A549 (cell line): ENCODE measurements around the gene IRS2. TPM values are rescaled to one million over a fixed set of nuclear protein-coding genes. Genes with fewer than 3 reads are reported as not detected.

Source experiments
- ATAC-seq, 2 experiments: fragments of 200-7000 bp in 1 of 2; fragments of >200 bp in 1 of 2; cut with Nextera tagmentation in 1 of 2; cut with Tn5 transposase in 1 of 2; 3 replicates each; pipeline versions ENCODE4 v1.8.0 to v1.9.1; 2018 to 2020; ENCODE audit warnings: mild to moderate bottlenecking in 1 of 2, moderate library complexity in 1 of 2
- CTCF ChIA-PET: fragments of 300-600 bp; sonication (Branson Sonifier 250); formaldehyde crosslinking; extraction: SDS; loops from one replicate; lab custom pipeline; 2021; ENCODE audit warnings: antibody characterized with exemption, inconsistent platforms; lab: Yijun Ruan, JAX
- POLR2A ChIA-PET: fragments of 350-600 bp; formaldehyde crosslinking; extraction: SDS; loops from one replicate; lab custom pipeline; 2021; ENCODE audit warnings: antibody characterized with exemption, inconsistent platforms; lab: Yijun Ruan, JAX
- DNase-seq, 2 experiments: peaks; one replicate each; pipeline versions ENCODE4 v3.0.0 to v3.0.0-alpha.2; 2011 to 2016; ENCODE audit warnings: low read depth in 1 of 2, low spot score in 1 of 2
- FAIRE-seq: peaks from 2 replicates; lab custom pipeline; 2011; peaks lifted over from hg19 to GRCh38; lab: Jason Lieb, UNC
- H3K27ac ChIP-seq, 2 experiments: fragments of >200 bp; sonication (Bioruptor Twin); formaldehyde crosslinking; 3 replicates each; pipeline ENCODE4 v1.5.1; 2016 to 2017
- H3K4me1 ChIP-seq: fragments of >200 bp; sonication (Bioruptor Twin); formaldehyde crosslinking; 3 replicates; pipeline ENCODE4 v1.6.1; 2016
- H3K4me2 ChIP-seq: fragments of >200 bp; sonication (Bioruptor Twin); formaldehyde crosslinking; 3 replicates; pipeline ENCODE4 v1.6.1; 2016
- H3K4me3 ChIP-seq: fragments of >200 bp; sonication (Bioruptor Twin); formaldehyde crosslinking; 3 replicates; pipeline ENCODE4 v1.5.1; 2016
- H3K9me3 ChIP-seq: fragments of >200 bp; sonication (Bioruptor Twin); formaldehyde crosslinking; 3 replicates; pipeline ENCODE4 v1.6.1; 2016
- ATOH8 ChIP-seq: fragments of 250-450 bp; sonication (Bioruptor Pico); IDR thresholded peaks from 2 replicates; pipeline ENCODE4 v1.5.0; 2020; ENCODE audit warnings: low read depth, mild to moderate bottlenecking, moderate library complexity
- CEBPB ChIP-seq, 2 experiments: fragments of >200 bp in 1 of 2; sonication (Bioruptor Twin) in 1 of 2; formaldehyde crosslinking in 1 of 2; IDR thresholded peaks; 2 replicates each; pipeline ENCODE4 v1.6.1; 2012 to 2016
- CHD4 ChIP-seq: fragments of 200-600 bp; sonication (generic); IDR thresholded peaks from 2 replicates; pipeline ENCODE4 v1.6.1; 2016; ENCODE audit warnings: antibody characterized with exemption, mild to moderate bottlenecking, borderline replicate concordance
- FOSB ChIP-seq: fragments of 250-450 bp; sonication (Bioruptor Pico); IDR thresholded peaks from 2 replicates; pipeline ENCODE4 v1.5.0; 2020; ENCODE audit warnings: mild to moderate bottlenecking, moderate library complexity
- FOSL2 ChIP-seq, 2 experiments: fragments of 450-650 bp in 1 of 2; fragments of >200 bp in 1 of 2; sonication (Bioruptor Twin) in 1 of 2; formaldehyde crosslinking; IDR thresholded peaks; 2 replicates each; pipeline versions ENCODE4 v1.5.0 to v1.6.1; 2016 to 2020; ENCODE audit warnings: mild to moderate bottlenecking in 1 of 2, moderate library complexity in 1 of 2
- HDAC2 ChIP-seq: fragments of 200-600 bp; sonication (generic); IDR thresholded peaks from 2 replicates; pipeline ENCODE4 v1.6.1; 2016
- HES2 ChIP-seq: fragments of >200 bp; sonication (Bioruptor Twin); formaldehyde crosslinking; IDR thresholded peaks from 2 replicates; pipeline ENCODE4 v1.6.1; 2016
- HOXA7 ChIP-seq: fragments of 250-450 bp; sonication (Bioruptor Pico); IDR thresholded peaks from 2 replicates; pipeline ENCODE4 v1.5.0; 2020; ENCODE audit warnings: mild to moderate bottlenecking, moderate library complexity
- HOXB13 ChIP-seq: fragments of 250-450 bp; sonication (Bioruptor Pico); IDR thresholded peaks from 2 replicates; pipeline ENCODE4 v1.5.0; 2020; ENCODE audit warnings: low read depth, mild to moderate bottlenecking, moderate library complexity
- HOXB5 ChIP-seq: fragments of 250-450 bp; sonication (Bioruptor Pico); IDR thresholded peaks from 2 replicates; pipeline ENCODE4 v1.5.0; 2020; ENCODE audit warnings: mild to moderate bottlenecking, moderate library complexity
- JUN ChIP-seq, 2 experiments: fragments of >200 bp; sonication (Bioruptor Twin); formaldehyde crosslinking; IDR thresholded peaks; 2 replicates in 1 of 2; 3 replicates in 1 of 2; pipeline ENCODE4 v1.6.1; 2016 to 2017
- JUNB ChIP-seq: fragments of >200 bp; sonication (Bioruptor Twin); formaldehyde crosslinking; IDR thresholded peaks from 2 replicates; pipeline ENCODE4 v1.6.1; 2016
- NR3C1 ChIP-seq: fragments of >200 bp; sonication (Bioruptor Twin); formaldehyde crosslinking; IDR thresholded peaks from 3 replicates; pipeline ENCODE4 v1.6.1; 2017
- POLR2A ChIP-seq: IDR thresholded peaks from 2 replicates; pipeline ENCODE4 v1.6.1; 2012; ENCODE audit warnings: mild to moderate bottlenecking, low read length
- POLR2AphosphoS2 ChIP-seq: conservative IDR thresholded peaks from 2 replicates; pipeline ENCODE4 v1.6.1; 2012; ENCODE audit warnings: low read length, improper control_type of control experiment, inconsistent platforms
- RAD21 ChIP-seq, 2 experiments: fragments of >200 bp in 1 of 2; sonication (Bioruptor Twin) in 1 of 2; formaldehyde crosslinking in 1 of 2; IDR thresholded peaks in 1 of 2; conservative IDR thresholded peaks in 1 of 2; 2 replicates in 1 of 2; 3 replicates in 1 of 2; pipeline ENCODE4 v1.6.1; 2012 to 2018; ENCODE audit warnings: inconsistent platforms in 1 of 2
- RFX5 ChIP-seq: fragments of 450-650 bp; IDR thresholded peaks from 2 replicates; pipeline ENCODE4 v1.7.1; 2014; ENCODE audit warnings: antibody characterized with exemption, mild to moderate bottlenecking, moderate library complexity
- RNF2 ChIP-seq: fragments of 200-600 bp; sonication (generic); IDR thresholded peaks from 2 replicates; pipeline ENCODE4 v1.6.1; 2016; ENCODE audit warnings: low read depth, mild to moderate bottlenecking, antibody characterized with exemption, moderate library complexity, borderline replicate concordance
- SREBF2 ChIP-seq: fragments of 450-650 bp; IDR thresholded peaks from 2 replicates; pipeline ENCODE4 v1.6.1; 2014; ENCODE audit warnings: mild to moderate bottlenecking, moderate library complexity
- USF2 ChIP-seq: fragments of 450-650 bp; IDR thresholded peaks from 2 replicates; pipeline ENCODE4 v1.6.1; 2014; ENCODE audit warnings: antibody characterized with exemption
- ZC3H11A ChIP-seq: fragments of 450-650 bp; IDR thresholded peaks from 2 replicates; pipeline ENCODE4 v1.6.1; 2014; ENCODE audit warnings: antibody characterized with exemption, mild to moderate bottlenecking
- ZNF302 ChIP-seq: fragments of 250-450 bp; sonication (Bioruptor Pico); IDR thresholded peaks from 2 replicates; pipeline ENCODE4 v1.9.0; 2021; ENCODE audit warnings: inconsistent platforms, mild to moderate bottlenecking, moderate library complexity
- ZSCAN20 ChIP-seq: fragments of 250-450 bp; sonication (Bioruptor Pico); IDR thresholded peaks from 2 replicates; pipeline ENCODE4 v1.8.0; 2022; ENCODE audit warnings: mild to moderate bottlenecking, moderate library complexity
- WGBS: methylation state at CpG from one replicate; pipeline ENCODE4 v1.1.6; 2017; ENCODE audit errors: missing lambda C conversion rate; 5-methylcytosine and 5-hydroxymethylcytosine counted together
- polyA plus RNA-seq, 4 experiments: library from polyadenylated mRNA; depleted of rRNA in 3 of 4; stranded (reverse); fragments of >200 nt; fragmentation: RNase III in 1 of 4; extraction: RNeasy Plus Mini Kit Qiagen cat#74134 plus additional on column Dnase treatment in 1 of 4; gene quantifications; 2 replicates in 3 of 4; 3 replicates in 1 of 4; pipeline ENCODE4 v1.2.3, GENCODE V29; 2011 to 2017
- TF ChIP-seq, protein P1 (sequence below): IDR thresholded peaks from 2 replicates; pipeline ENCODE4 v1.6.1; 2012
- TF ChIP-seq, protein P2 (sequence below): fragments of 200-600 bp; sonication (generic); IDR thresholded peaks from 2 replicates; pipeline ENCODE4 v1.6.1; 2016; ENCODE audit warnings: antibody characterized with exemption, mild to moderate bottlenecking, moderate library complexity

IRS2 gene
- polyA plus RNA-seq, 2 of the 4 experiments (the other 2 are of a cell fraction) = 4.8 to 12.3 TPM

DNA sequence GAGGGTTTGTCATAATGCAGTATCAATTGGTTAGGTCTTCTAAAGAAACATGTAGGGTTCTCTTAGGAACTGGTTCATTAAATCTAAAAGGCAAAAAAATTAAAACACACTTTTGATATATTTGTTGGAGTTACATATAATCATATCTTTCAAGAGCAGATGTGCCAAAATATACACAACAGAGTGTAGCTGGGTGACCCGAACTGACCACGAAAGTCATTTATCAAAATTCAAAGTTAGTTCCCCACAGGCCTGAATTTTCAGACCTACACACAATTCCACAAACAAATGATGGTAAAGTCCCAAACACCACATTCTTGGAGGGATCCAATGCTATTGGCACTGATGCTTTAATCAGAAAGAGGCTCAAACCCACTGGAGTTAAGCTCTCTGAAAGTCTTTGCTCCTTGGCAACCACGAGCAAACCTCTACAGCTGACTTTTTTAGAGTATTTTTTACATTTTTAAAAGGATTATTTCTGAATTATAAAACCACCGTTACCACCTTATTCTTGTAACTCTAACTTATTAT is 50.9 kb downstream of the IRS2 start:
- DNase-seq (no peak), FAIRE-seq (no peak)
- TF ChIP-seq RAD21 (conservative IDR thresholded peaks at IDR 0.05 in 1 of 2, IDR thresholded peaks at IDR 0.05 in 1 of 2) = no peak
- TF ChIP-seq, protein P1, sequence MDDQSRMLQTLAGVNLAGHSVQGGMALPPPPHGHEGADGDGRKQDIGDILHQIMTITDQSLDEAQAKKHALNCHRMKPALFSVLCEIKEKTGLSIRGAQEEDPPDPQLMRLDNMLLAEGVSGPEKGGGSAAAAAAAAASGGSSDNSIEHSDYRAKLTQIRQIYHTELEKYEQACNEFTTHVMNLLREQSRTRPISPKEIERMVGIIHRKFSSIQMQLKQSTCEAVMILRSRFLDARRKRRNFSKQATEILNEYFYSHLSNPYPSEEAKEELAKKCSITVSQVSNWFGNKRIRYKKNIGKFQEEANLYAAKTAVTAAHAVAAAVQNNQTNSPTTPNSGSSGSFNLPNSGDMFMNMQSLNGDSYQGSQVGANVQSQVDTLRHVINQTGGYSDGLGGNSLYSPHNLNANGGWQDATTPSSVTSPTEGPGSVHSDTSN = no peak
- no peak for TF ChIP-seq ZSCAN20 (CRISPR knock-in tag)
- TF ChIP-seq POLR2A = no peak
- TF ChIP-seq ZNF302 = no peak
- no peak for TF ChIP-seq FOSB (CRISPR knock-in tag)
- no peak for TF ChIP-seq HOXB5 (CRISPR knock-in tag)
- no peak for TF ChIP-seq SREBF2
- TF ChIP-seq, protein P2, sequence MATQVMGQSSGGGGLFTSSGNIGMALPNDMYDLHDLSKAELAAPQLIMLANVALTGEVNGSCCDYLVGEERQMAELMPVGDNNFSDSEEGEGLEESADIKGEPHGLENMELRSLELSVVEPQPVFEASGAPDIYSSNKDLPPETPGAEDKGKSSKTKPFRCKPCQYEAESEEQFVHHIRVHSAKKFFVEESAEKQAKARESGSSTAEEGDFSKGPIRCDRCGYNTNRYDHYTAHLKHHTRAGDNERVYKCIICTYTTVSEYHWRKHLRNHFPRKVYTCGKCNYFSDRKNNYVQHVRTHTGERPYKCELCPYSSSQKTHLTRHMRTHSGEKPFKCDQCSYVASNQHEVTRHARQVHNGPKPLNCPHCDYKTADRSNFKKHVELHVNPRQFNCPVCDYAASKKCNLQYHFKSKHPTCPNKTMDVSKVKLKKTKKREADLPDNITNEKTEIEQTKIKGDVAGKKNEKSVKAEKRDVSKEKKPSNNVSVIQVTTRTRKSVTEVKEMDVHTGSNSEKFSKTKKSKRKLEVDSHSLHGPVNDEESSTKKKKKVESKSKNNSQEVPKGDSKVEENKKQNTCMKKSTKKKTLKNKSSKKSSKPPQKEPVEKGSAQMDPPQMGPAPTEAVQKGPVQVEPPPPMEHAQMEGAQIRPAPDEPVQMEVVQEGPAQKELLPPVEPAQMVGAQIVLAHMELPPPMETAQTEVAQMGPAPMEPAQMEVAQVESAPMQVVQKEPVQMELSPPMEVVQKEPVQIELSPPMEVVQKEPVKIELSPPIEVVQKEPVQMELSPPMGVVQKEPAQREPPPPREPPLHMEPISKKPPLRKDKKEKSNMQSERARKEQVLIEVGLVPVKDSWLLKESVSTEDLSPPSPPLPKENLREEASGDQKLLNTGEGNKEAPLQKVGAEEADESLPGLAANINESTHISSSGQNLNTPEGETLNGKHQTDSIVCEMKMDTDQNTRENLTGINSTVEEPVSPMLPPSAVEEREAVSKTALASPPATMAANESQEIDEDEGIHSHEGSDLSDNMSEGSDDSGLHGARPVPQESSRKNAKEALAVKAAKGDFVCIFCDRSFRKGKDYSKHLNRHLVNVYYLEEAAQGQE = no peak
- TF ChIP-seq HOXB13 = no peak
- no peak for TF ChIP-seq POLR2AphosphoS2
- TF ChIP-seq, all 56 proteins: peak for 0
- H3K4me2 ChIP-seq = no peak overlapping the region
- no peak overlapping the region for H3K27ac ChIP-seq
- H3K4me3 ChIP-seq = no peak overlapping the region
- 72% methylated on average over 4 of the region's 4 CpGs for WGBS
- no peak for ATAC-seq
- ChIA-PET CTCF (interaction anchor here (0.6 kb wide), 1 partner anchor 75 kb away, joined by 3 read pairs; no protein-coding TSS in a partner anchor), POLR2A (no interaction called here)
- no peaks in the 10 kb centered on the region for H3K9me3 ChIP-seq
- no peaks in the 10 kb centered on the region for H3K4me1 ChIP-seq

DNA sequence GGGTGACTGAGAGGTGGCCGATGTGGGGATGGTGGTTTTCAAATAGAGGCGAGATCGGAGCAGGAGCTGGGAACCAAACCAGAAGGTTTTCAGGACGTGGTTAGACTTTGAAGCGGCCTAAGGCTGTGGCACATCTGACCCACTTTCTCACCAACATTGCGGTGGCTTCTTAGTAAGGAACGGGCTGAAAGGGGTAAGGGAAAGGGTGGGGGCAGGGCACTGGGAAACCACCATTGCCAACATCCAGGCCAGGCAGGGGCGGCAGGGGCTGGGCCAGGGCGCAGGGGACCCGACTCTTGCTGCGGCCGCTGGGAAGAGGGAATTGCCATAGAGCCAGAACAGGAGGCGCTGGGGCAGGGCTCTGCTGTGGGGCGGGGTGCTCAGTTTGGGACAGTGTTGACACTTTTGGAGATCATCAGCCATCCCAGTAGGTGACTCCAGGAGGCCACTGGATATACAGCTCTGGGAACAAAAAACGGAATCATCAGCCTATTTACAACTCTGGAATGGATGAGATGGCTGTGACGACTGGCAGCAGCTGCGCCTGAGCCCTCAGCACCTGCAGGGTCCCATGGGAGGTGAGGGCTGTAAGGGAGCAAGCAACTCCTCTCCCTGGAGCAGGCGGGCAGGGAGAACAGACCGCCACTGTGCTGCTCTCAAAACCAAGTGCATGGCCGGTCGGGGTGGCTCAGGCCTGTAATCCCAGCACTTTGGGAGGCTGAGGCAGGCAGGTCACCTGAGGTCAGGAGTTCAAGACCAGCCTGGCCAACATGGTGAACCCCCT is 52.2 kb downstream of the IRS2 start:
- ATAC-seq = no peak
- CTCF ChIA-PET = no interaction called here

More for the DNA sequence above, 52.2 kb downstream of the IRS2 start:
- no peaks in the 10 kb centered on the region for H3K4me1 ChIP-seq
- H3K9me3 ChIP-seq = no peaks in the 10 kb centered on the region
- POLR2A ChIA-PET = no interaction called here
- H3K4me2 ChIP-seq = no peak overlapping the region
- DNase-seq (no peak), FAIRE-seq (no peak)
- TF ChIP-seq JUNB (no peak), ZC3H11A (no peak), RFX5 (no peak), HOXA7 (CRISPR knock-in tag) (no peak), CEBPB (IDR thresholded peaks at IDR 0.05) (no peak), RNF2 (no peak), HES2 (no peak), USF2 (no peak), FOSL2 (IDR thresholded peaks at IDR 0.05) (no peak), FOSL2 (CRISPR knock-in tag; IDR thresholded peaks at IDR 0.05) (no peak), ATOH8 (no peak), HOXB5 (CRISPR knock-in tag) (no peak), SREBF2 (no peak), ZSCAN20 (CRISPR knock-in tag) (no peak), CHD4 (no peak), JUN (IDR thresholded peaks at IDR 0.05) (no peak), NR3C1 (no peak), HDAC2 (no peak), RAD21 (conservative IDR thresholded peaks at IDR 0.05 in 1 of 2, IDR thresholded peaks at IDR 0.05 in 1 of 2) (no peak)
- TF ChIP-seq, protein P1 = no peak
- WGBS = 94% methylated on average over 10 of the region's 21 CpGs
- no peak overlapping the region for H3K27ac ChIP-seq
- no peak overlapping the region for H3K4me3 ChIP-seq
